ENCODE data around the gene KIF5C.
A peak's percentile ranks its signal among the peaks of the same experiment; 100 is the strongest.

The KIF5C gene

GRCh38 chr2:149047118-149047517, 172.1 kb downstream of the KIF5C start:
- Histone ChIP-seq H3K27ac (replicated peaks) (no peak overlapping the region), H3K27me3 (ENCODE audit: insufficient read depth, poor library complexity, severe bottlenecking) (peaks cover 4% of the 10 kb centered on the region), H3K4me3 (replicated peaks; ENCODE audit: insufficient read depth, low read length) (no peak overlapping the region)
- TF ChIP-seq CTCF (IDR thresholded peaks at IDR 0.05; ENCODE audit: insufficient read depth, low read length) = no peak
- no peak for TF ChIP-seq REST (IDR thresholded peaks at IDR 0.05; ENCODE audit: insufficient replicate concordance, low read depth)
- TF ChIP-seq SPI1 (IDR thresholded peaks at IDR 0.05; ENCODE audit: borderline replicate concordance, low read depth) = no peak
- no peak for TF ChIP-seq POLR2AphosphoS5 (IDR thresholded peaks at IDR 0.05; ENCODE audit: low read depth)
- DNase-seq (ENCODE audit: low read depth in 1 of 2, low spot score in 1 of 2) = no peak

GRCh38 chr2:149049142-149049541, 174.1 kb downstream of the KIF5C start:
- Histone ChIP-seq H3K4me3 (replicated peaks; ENCODE audit: insufficient read depth, low read length) (no peak overlapping the region), H3K27ac (replicated peaks) (no peak overlapping the region), H3K27me3 (ENCODE audit: insufficient read depth, poor library complexity, severe bottlenecking) (no peaks in the 10 kb centered on the region)
- DNase-seq (ENCODE audit: low read depth in 1 of 2, low spot score in 1 of 2) = no peak
- no peak for TF ChIP-seq CTCF (IDR thresholded peaks at IDR 0.05; ENCODE audit: insufficient read depth, low read length)
- TF ChIP-seq SPI1 (IDR thresholded peaks at IDR 0.05; ENCODE audit: borderline replicate concordance, low read depth) = no peak
- TF ChIP-seq GABPA (IDR thresholded peaks at IDR 0.05; ENCODE audit: low read depth) = no peak
- TF ChIP-seq REST (IDR thresholded peaks at IDR 0.05; ENCODE audit: insufficient replicate concordance, low read depth) = no peak
- TF ChIP-seq POLR2AphosphoS5 (IDR thresholded peaks at IDR 0.05; ENCODE audit: low read depth) = no peak

DNA sequence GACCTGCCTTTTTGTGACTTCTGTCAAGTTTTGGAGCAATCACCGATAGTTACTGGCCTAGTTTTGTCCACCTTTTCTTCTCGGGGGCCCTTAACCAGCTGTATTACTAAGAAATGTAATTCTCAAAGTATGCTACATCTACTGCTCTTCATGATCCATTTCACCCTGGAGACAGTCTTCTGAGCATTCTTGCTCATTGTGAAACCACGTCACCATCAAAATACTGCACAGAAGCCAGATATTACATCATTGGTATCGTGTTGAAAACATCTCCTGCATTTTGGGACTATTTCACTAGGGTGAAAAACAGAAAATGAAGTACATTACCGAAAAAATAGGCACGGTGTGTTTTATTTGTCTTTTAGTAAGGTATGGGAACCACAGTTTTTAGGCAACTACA, 175.2 kb downstream of the KIF5C start:
- no peak overlapping the region for H3K27ac ChIP-seq (replicated peaks)
- DNase-seq (ENCODE audit: low read depth in 1 of 2, low spot score in 1 of 2) = peak in 1 of 2 experiments; percentile 5
- no peak overlapping the region for H3K4me3 ChIP-seq (replicated peaks; ENCODE audit: insufficient read depth, low read length)
- TF ChIP-seq POLR2AphosphoS5 (IDR thresholded peaks at IDR 0.05; ENCODE audit: low read depth) = no peak
- TF ChIP-seq SPI1 (IDR thresholded peaks at IDR 0.05; ENCODE audit: borderline replicate concordance, low read depth) = no peak
- TF ChIP-seq GABPA (IDR thresholded peaks at IDR 0.05; ENCODE audit: low read depth) = no peak
- no peak for TF ChIP-seq CTCF (IDR thresholded peaks at IDR 0.05; ENCODE audit: insufficient read depth, low read length)
- no peak for TF ChIP-seq REST (IDR thresholded peaks at IDR 0.05; ENCODE audit: insufficient replicate concordance, low read depth)
- H3K27me3 ChIP-seq (ENCODE audit: insufficient read depth, poor library complexity, severe bottlenecking) = no peaks in the 10 kb centered on the region
